OCI-LY7 (cell line): Measurements from ENCODE around the gene SYNPO.

ENCODE experiments used
- EZH2phosphoT487 ChIP-seq: fragments of 200-600 bp; sonication (generic); IDR thresholded peaks from 2 replicates; pipeline ENCODE4 v1.6.1; 2018; ENCODE audit warnings: low read depth, borderline replicate concordance, mild to moderate bottlenecking, mixed run types, antibody characterized with exemption, low read length, moderate library complexity, mixed read lengths
- TF ChIP-seq, protein P1 (sequence below): fragments of 200-600 bp; sonication (generic); conservative IDR thresholded peaks from 2 replicates; pipeline ENCODE4 v1.5.1; 2014; ENCODE audit warnings: mild to moderate bottlenecking, antibody characterized with exemption, low read length, moderate library complexity, mixed read lengths

DNA sequence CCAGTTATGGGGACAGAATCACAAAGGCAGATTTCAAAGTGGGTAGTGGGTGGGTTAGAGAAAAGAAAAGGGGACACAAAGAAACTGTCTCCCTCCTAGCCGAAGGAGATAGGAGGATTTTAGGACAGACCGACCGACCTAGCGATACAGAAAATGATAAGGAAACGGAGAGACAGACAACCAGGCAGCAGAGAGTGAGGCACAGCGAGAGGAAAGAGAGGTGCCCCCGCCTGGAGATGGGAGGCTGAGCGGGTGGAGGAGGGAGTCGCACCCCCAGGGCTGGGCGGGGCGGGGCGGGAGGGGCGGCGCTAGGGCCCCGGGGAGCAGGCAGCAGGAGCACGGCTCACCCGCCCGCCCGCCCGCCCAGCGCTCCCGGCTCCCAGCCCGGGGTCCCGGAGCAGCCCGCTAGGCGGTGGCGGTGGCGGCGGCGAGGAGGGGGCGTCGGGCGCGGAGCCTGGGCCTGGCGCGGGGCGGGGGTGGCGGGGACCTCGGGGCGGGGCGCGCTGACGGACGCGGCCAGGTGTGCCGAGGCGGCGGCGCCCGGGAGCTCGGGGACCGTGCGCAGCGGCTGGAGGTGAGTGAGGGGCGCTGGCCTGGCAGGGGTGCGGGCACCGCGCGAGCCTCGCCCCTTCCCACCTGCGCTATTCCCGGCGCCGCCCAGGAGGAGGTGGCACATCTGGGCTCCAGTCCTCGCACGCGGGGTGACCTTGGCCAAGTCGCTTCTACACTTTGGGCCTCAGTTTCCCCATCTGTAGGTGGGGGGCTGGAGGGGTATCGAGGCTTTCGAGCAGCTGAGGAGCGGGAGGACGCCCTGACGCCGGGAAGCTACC, 15.9 kb upstream of the SYNPO start:
- TF ChIP-seq EZH2phosphoT487, result no peak
- TF ChIP-seq, protein P1, sequence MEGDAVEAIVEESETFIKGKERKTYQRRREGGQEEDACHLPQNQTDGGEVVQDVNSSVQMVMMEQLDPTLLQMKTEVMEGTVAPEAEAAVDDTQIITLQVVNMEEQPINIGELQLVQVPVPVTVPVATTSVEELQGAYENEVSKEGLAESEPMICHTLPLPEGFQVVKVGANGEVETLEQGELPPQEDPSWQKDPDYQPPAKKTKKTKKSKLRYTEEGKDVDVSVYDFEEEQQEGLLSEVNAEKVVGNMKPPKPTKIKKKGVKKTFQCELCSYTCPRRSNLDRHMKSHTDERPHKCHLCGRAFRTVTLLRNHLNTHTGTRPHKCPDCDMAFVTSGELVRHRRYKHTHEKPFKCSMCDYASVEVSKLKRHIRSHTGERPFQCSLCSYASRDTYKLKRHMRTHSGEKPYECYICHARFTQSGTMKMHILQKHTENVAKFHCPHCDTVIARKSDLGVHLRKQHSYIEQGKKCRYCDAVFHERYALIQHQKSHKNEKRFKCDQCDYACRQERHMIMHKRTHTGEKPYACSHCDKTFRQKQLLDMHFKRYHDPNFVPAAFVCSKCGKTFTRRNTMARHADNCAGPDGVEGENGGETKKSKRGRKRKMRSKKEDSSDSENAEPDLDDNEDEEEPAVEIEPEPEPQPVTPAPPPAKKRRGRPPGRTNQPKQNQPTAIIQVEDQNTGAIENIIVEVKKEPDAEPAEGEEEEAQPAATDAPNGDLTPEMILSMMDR, result no peak
